HG03097 (cell line): ENCODE results near the gene KCNQ1.

ENCODE experiments used
- ATAC-seq: cut with Tn5 transposase; IDR thresholded peaks from one replicate; pipeline ENCODE4 v1.9.1; 2021; ENCODE audit not compliant: unreplicated experiment, low FRiP score

KCNQ1 gene

DNA sequence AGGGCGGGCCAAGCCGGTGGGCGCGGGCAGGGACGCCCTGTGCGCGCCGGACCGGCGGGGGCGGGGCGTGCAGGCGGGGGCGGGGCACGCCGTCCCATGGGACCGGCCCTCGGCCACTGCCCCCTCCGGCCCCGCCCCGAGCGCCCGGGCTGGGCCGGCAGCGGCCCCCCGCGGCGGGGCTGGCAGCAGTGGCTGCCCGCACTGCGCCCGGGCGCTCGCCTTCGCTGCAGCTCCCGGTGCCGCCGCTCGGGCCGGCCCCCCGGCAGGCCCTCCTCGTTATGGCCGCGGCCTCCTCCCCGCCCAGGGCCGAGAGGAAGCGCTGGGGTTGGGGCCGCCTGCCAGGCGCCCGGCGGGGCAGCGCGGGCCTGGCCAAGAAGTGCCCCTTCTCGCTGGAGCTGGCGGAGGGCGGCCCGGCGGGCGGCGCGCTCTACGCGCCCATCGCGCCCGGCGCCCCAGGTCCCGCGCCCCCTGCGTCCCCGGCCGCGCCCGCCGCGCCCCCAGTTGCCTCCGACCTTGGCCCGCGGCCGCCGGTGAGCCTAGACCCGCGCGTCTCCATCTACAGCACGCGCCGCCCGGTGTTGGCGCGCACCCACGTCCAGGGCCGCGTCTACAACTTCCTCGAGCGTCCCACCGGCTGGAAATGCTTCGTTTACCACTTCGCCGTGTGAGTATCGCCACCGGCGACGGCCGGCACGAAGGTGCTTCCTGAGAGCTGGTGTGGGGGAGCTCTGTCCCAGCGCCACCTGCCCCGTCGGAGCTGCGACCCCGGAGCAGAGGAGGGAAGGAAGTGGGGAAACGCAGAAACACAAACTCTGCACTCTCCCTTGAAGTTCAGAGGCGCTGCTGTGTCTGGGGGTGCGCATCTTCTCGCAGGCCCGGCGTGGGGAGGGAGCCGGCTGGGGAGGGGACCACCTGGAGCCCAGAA, at the start of gene KCNQ1:
Gene KCNQ1, plus strand, starts transcription at position 188 of the 925 bp plus-strand sequence. Its CDS starts 91 bp downstream, at position 279.
- no peak for ATAC-seq

DNA sequence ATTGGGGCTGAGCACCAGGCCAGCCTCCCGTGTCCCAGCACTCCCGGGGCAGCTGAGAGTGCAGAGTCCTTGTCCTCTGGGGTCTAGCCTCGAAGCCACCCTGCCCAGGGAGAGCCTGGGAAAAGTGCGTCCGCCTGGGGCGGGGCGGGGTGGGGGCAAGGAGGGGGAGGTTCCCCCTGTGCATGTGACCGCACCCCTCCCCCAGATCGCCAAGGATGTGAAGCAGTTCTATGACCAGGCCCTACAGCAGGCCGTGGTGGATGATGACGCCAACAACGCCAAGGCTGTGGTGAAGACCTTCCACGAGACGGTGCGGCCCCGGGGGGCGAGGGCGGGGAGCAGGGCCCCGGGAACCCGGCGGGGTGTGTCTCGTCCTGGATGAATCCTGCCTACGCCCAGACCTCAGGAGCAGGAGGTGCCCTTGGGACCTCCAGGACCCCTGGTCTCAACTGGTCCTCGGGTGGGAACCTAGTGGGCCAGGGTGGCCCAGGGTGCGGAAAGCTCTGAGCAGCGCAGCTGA, 49.5 kb upstream of the KCNQ1 start:
- ATAC-seq = no peak

DNA sequence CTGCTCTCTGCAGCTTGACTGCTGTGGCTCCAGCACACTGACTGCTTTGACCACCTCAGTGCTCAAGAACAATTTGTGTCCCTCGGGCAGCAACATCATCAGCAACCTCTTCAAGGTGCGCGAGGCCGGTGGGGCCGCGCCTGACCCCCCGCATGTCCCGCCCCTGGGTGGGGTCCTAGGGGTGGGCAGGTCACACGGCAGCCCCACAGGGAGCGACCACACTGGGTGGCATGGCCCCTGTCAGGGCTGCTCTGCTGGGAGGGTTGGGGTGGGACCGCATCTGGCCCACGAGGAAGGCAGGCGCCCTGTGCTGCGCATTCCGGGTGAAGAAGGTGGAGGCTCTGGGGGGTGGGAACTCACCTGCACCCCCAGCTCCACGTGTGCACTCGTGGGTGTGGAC, 49.0 kb upstream of the KCNQ1 start:
- no peak for ATAC-seq

- no peak for ATAC-seq
Measured at GRCh38 chr11:2396471-2396870, 48.3 kb upstream of the KCNQ1 start.

DNA sequence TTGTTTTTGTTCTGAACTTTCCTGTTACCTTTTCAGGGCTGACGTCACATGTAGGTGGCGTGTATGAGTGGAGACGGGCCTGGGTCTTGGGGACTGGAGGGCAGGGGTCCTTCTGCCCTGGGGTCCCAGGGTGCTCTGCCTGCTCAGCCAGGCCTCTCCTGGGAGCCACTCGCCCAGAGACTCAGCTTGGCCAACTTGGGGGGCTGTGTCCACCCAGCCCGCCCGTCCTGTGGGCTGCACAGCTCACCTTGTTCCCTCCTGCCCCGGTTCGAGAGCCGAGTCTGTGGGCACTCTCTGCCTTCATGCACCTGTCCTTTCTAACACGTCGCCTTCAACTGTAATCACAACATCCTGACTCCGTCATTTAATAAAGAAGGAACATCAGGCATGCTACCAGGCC, 47.8 kb upstream of the KCNQ1 start:
- ATAC-seq = no peak

DNA sequence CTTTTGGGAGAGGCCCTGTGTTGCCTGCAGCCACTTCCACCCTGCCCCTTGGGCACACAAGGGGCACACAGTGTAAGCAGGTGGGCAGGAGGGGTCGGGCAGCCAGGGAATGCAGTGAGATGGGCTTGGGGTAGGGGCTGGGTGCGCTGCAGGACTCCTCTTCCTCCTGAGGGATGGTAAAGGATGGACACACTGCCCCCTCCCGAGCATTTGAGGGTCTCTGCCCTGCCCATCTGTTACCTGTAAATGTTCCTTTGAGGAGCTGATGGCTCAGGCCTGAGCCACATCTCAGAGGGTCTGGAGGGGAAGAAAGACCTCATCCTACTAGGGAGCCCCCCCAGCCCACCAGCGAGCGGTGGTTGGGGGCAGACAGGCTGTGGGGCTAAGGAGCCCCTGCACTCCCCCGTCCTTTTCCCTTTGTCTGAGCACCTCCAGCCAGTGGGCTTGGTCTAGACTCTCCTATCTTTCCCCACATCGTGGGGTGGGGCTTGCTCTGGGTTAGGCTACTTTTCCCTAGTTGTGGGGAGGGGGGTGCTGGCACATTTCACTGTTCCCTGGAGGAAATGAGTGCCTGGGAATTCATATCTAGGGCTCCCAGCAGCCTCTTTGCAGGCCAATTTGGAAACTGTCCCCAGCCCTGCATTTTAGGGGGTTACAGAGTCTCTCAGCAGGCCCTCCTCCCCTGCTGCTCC, 46.0 kb upstream of the KCNQ1 start:
- no peak for ATAC-seq

DNA sequence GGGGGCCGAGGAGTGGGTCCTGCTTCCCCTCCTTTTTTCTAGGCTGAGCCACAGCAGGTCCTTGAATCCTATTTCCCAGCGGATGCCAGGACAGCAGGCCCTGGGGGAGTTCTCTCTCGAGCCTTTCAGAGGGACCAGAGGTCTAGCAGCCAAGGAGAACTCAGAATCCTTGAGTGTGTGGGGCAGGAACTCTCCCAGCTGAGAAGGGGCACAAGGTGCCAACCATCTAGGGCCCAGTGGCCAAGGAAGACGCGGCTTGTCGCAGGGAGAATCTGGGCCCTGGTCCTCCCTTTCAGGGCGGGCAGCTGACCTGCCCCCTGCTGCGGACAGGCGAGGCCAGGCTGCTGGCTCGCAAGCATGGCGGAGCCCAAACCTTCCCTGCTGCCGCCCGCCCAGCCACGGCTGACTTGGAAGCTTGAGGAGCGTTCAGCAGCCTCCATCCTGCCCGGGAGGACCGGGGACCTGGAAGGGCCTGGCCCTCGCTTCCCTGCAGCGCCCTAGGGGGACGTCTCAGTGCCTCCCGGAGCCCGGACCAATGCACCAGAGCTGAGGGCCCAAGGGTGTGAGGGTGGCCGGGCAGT, 45.2 kb upstream of the KCNQ1 start:
- ATAC-seq = peak; percentile 0

DNA sequence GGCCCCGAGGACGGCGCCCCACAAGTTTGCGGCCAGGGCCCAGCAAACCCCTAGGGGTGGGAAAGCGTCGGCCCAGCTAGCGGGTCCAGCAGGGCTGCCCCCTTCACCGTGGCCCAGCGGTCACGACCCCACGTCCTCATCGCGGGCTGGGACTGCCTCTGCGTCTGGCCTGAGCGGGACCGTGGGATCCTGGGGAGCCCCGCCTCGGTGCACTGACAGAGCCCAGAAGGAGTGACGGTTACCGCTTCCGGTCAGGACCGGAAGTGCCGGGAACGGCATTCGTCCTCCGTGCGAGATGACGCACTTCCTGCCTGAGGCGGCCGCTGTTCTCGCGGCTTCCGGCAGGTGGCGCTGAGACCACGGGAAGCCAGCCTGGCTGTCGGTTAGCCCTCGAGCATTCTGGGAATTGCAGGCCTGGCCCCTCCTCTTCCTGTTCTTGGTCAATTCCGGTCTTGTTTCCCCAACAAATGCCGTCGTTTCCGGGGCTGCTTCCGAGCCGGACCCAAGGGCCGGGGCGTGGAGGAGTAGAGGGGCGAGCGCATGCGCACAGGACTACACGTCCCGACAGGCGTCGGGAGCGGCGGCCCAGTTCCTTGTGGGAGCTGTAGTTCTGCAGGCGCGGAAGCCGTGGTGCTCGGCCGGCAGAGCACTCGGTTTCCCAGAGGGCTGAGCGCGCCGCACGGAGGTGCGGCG, 44.6 kb upstream of the KCNQ1 start, which contains the start of gene TSSC4:
Gene TSSC4, plus strand, starts transcription at position 682 of the 693 bp plus-strand sequence. CDS start 1,884 bp downstream, outside the sequence.
- ATAC-seq = peak; percentile 74

DNA sequence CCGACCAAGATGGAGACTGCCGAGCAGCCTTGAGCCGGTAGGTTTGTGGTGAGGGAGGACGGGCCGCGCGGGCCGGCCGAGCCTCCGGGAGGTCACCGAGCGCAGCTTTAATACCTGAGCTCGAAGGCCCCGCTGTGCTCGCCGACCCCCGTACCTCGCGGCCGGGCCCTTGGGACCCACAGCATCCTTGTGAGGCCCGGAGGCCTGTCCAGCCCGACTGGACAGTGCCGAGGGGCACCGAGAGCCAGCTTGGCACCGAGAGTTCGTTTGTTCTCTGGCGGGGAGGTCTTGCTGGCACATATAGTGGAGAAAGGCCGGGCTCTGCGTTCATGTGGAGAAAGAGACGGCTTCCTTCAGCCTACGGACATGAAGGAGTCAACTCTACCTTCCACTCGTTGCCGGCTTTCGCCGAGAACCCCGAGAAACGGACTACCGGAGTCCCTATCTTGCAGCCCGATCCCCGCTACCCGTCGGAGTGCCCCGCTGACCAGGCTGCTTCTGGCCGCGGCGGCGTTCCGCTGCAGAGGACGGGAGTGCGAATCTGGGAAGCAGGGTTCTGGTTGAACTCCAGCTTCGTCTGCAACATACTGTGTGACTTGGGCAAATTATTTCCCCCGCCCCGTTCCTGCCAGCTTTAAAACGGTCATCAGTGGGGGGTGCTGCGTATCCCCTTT, 43.9 kb upstream of the KCNQ1 start:
- ATAC-seq = peak; percentile 18

DNA sequence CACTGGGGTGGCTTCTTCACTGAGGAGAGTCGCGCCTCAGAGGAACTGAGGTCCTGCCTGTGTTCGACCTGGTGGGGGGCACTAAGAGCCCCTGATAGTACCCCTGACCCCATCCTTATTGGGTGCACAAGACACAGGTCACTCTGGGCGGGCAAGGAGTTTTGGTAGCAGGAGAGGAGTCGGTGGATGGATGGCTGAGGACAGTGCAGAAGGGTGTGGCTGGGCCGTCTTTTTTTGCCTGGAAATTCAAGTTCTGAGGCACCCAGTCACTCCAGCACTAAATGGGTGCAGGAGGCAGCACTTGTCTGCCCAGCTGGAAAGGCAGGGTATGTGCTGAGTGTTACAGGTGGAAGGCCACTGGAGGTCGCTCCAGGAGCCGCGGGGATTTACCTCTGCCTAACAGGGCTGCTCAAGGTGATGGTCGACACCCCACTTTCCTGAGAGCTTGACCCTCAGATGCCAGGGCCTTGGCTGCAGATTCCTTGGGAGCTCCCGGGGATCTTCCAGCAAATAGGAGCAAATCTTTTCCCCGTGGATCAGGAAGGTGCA, 43.3 kb upstream of the KCNQ1 start:
- no peak for ATAC-seq

- ATAC-seq = no peak
Measured at GRCh38 chr11:2402106-2402505, 42.7 kb upstream of the KCNQ1 start.

GRCh38 chr11:2402890-2403645, 41.7 kb upstream of the KCNQ1 start:
- ATAC-seq = no peak

- ATAC-seq = no peak
Measured at GRCh38 chr11:2404735-2405196, 40.0 kb upstream of the KCNQ1 start.

- no peak for ATAC-seq
Measured at GRCh38 chr11:2406451-2406850, 38.4 kb upstream of the KCNQ1 start.

DNA sequence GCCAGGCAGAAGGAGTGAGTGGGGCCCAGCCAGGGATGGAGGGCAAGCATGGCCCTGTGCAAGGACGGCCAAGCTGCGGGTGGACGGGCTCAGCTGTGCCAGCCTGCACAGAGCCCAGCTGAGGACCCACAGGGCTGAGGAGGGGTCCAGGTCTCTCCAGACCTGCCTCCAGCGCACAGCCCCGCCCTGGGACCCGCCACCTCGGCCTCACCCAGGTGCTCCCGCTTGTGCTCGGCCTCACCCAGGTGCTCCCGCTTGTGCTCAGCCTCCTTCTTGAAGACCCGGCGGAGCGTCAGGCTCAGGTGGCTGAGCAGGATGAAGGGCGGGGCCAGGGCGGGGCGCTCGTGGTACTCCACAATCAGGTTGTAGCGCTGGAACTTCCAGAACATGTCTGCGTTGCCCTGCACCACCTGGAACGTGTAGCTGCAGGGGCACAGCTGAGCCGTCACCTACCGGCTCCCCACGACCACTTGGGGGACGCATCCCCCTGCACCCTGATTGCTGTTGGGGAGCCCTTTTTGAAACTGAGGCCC, 37.9 kb upstream of the KCNQ1 start:
- ATAC-seq = no peak

- no peak for ATAC-seq
Measured at GRCh38 chr11:2408671-2409070, 36.1 kb upstream of the KCNQ1 start.

GRCh38 chr11:2409126-2409525, 35.7 kb upstream of the KCNQ1 start:
- ATAC-seq = no peak

GRCh38 chr11:2409611-2410468, 35.0 kb upstream of the KCNQ1 start:
- no peak for ATAC-seq
